Liver (tissue), 9 donors: ENCODE results near the gene NRDC. TPM values are rescaled to one million over a fixed set of nuclear protein-coding genes. Genes with fewer than 3 reads are reported as not detected.

Source experiments
- DNase-seq: peaks from one replicate; pipeline ENCODE4 v3.0.0-alpha.2; 2017; ENCODE audit warnings: low spot score
- H3K27ac ChIP-seq, 2 donors: one replicate each; pipeline ENCODE4 v1.7.0; 2013; ENCODE audit warnings: inconsistent platforms in 2 of 2, low read length in 2 of 2, control low read depth in 1 of 2, low read depth in 1 of 2, mild to moderate bottlenecking in 1 of 2
- H3K27me3 ChIP-seq, 4 donors: one replicate each; pipeline versions ENCODE4 v1.6.1 to v1.7.0; 2013; ENCODE audit warnings: low read length in 3 of 4, inconsistent platforms in 1 of 4, mild to moderate bottlenecking in 1 of 4, moderate library complexity in 1 of 4; ENCODE audit not compliant: control insufficient read depth in 4 of 4, insufficient read depth in 4 of 4
- H3K36me3 ChIP-seq, 4 donors: one replicate each; pipeline versions ENCODE4 v1.6.1 to v1.7.0; 2013; ENCODE audit warnings: low read length in 3 of 4, mild to moderate bottlenecking in 3 of 4, low read depth in 1 of 4, moderate library complexity in 1 of 4; ENCODE audit not compliant: control insufficient read depth in 4 of 4, insufficient read depth in 3 of 4
- H3K4me1 ChIP-seq, 4 donors: one replicate each; pipeline versions ENCODE4 v1.6.1 to v1.7.0; 2013; ENCODE audit warnings: low read length in 3 of 4, mild to moderate bottlenecking in 3 of 4, moderate library complexity in 1 of 4; ENCODE audit not compliant: control insufficient read depth in 4 of 4, insufficient read depth in 4 of 4
- H3K4me3 ChIP-seq, 3 donors: one replicate each; pipeline versions ENCODE4 v1.6.1 to v1.7.0; 2013; ENCODE audit warnings: low read length in 3 of 3, control low read depth in 1 of 3, low read depth in 1 of 3, mild to moderate bottlenecking in 1 of 3
- H3K9ac ChIP-seq, 2 donors: one replicate each; pipeline ENCODE4 v1.7.0; 2013; ENCODE audit warnings: low read length in 2 of 2, mild to moderate bottlenecking in 2 of 2, moderate library complexity in 2 of 2, control low read depth in 1 of 2, low read depth in 1 of 2
- H3K9me3 ChIP-seq, 4 donors: one replicate each; pipeline versions ENCODE4 v1.6.1 to v1.7.0; 2013; ENCODE audit warnings: low read length in 3 of 4; ENCODE audit not compliant: control insufficient read depth in 4 of 4
- EGR1 ChIP-seq, 2 donors: IDR thresholded peaks; 2 replicates each; pipeline ENCODE4 v1.6.1; 2016 to 2018; ENCODE audit warnings: antibody characterized with exemption in 2 of 2, low read depth in 2 of 2
- FOXA1 ChIP-seq: IDR thresholded peaks from 2 replicates; pipeline ENCODE4 v1.6.1; 2016; ENCODE audit warnings: antibody characterized with exemption
- FOXA2 ChIP-seq: IDR thresholded peaks from 2 replicates; pipeline ENCODE4 v1.6.1; 2016; ENCODE audit warnings: antibody characterized with exemption
- GABPA ChIP-seq, 2 donors: IDR thresholded peaks in 1 of 2; conservative IDR thresholded peaks in 1 of 2; 2 replicates each; pipeline ENCODE4 v1.6.1; 2016; ENCODE audit warnings: antibody characterized with exemption in 2 of 2, mild to moderate bottlenecking in 1 of 2, moderate library complexity in 1 of 2
- HNF4A ChIP-seq, 2 donors: conservative IDR thresholded peaks; 2 replicates each; pipeline ENCODE4 v1.6.1; 2016; ENCODE audit warnings: antibody characterized with exemption in 2 of 2, mild to moderate bottlenecking in 2 of 2
- HNF4G ChIP-seq: IDR thresholded peaks from 2 replicates; pipeline ENCODE4 v1.6.1; 2016; ENCODE audit warnings: antibody characterized with exemption
- JUND ChIP-seq, 2 donors: IDR thresholded peaks; 2 replicates each; pipeline ENCODE4 v1.6.1; 2016; ENCODE audit warnings: antibody characterized with exemption in 2 of 2
- NR2F2 ChIP-seq: IDR thresholded peaks from 2 replicates; pipeline ENCODE4 v1.6.1; 2016; ENCODE audit warnings: antibody characterized with exemption
- RAD21 ChIP-seq, 2 donors: IDR thresholded peaks; 2 replicates each; pipeline ENCODE4 v1.6.1; 2016; ENCODE audit warnings: antibody characterized with exemption in 2 of 2, mild to moderate bottlenecking in 2 of 2
- RXRA ChIP-seq, 2 donors: IDR thresholded peaks; 2 replicates each; pipeline ENCODE4 v1.6.1; 2017 to 2018; ENCODE audit warnings: antibody characterized with exemption in 2 of 2, mild to moderate bottlenecking in 1 of 2
- SP1 ChIP-seq: IDR thresholded peaks from 2 replicates; pipeline ENCODE4 v1.6.1; 2018; ENCODE audit warnings: antibody characterized with exemption, mild to moderate bottlenecking
- TAF1 ChIP-seq: conservative IDR thresholded peaks from 2 replicates; pipeline ENCODE4 v1.6.1; 2016; ENCODE audit warnings: antibody characterized with exemption, mild to moderate bottlenecking
- YY1 ChIP-seq: IDR thresholded peaks from 2 replicates; pipeline ENCODE4 v1.6.1; 2016; ENCODE audit warnings: antibody characterized with exemption, mild to moderate bottlenecking
- WGBS: extraction: QIAGEN DNeasy Blood & Tissue Kit; methylation state at CpG from one replicate; pipeline ENCODE4 v1.1.7; 2013; 5-methylcytosine and 5-hydroxymethylcytosine counted together
- polyA plus RNA-seq, 2 donors: library from polyadenylated mRNA; stranded (reverse) in 1 of 2; unstranded in 1 of 2; fragments of 200-250 nt in 1 of 2; fragments of >200 nt in 1 of 2; fragmentation: Nextera tagmentation in 1 of 2; extraction: Ambion mirVana in 1 of 2; gene quantifications; one replicate each; pipeline versions ENCODE4 v1.2.1 to v1.2.3, GENCODE V29; 2013 to 2015
- total RNA-seq, 2 donors: library from RNA; depleted of rRNA; stranded (reverse); fragments of >200 nt; gene quantifications; one replicate each; pipeline ENCODE4 v1.2.3, GENCODE V29; 2014
- TF ChIP-seq, protein P1 (sequence below): IDR thresholded peaks from 2 replicates; pipeline ENCODE4 v1.6.1; 2016; ENCODE audit warnings: antibody characterized with exemption, mild to moderate bottlenecking
- TF ChIP-seq, protein P2 (sequence below): IDR thresholded peaks from 2 replicates; pipeline ENCODE4 v1.6.1; 2016; ENCODE audit warnings: antibody characterized with exemption
- TF ChIP-seq, protein P3 (sequence below): IDR thresholded peaks from 2 replicates; pipeline ENCODE4 v1.6.1; 2016; ENCODE audit warnings: antibody characterized with exemption
- TF ChIP-seq, protein P4 (sequence below): IDR thresholded peaks from 2 replicates; pipeline ENCODE4 v1.6.1; 2016; ENCODE audit warnings: antibody characterized with exemption
- TF ChIP-seq, protein P5 (sequence below): fragments of 150-350 bp; IDR thresholded peaks from 2 replicates; pipeline ENCODE4 v1.5.1; 2017; ENCODE audit warnings: improper control_type of control experiment, low read depth, low read length; ENCODE audit not compliant: missing input control
- donor health status: healthy.
- donor health status: healthy.
- donor health status: healthy.
- donor health status: healthy.
- donor health status: healthy.

Gene NRDC
- total and polyA plus RNA-seq, 4 donors = 42.8 to 88.7 (median 72.1) TPM

DNA sequence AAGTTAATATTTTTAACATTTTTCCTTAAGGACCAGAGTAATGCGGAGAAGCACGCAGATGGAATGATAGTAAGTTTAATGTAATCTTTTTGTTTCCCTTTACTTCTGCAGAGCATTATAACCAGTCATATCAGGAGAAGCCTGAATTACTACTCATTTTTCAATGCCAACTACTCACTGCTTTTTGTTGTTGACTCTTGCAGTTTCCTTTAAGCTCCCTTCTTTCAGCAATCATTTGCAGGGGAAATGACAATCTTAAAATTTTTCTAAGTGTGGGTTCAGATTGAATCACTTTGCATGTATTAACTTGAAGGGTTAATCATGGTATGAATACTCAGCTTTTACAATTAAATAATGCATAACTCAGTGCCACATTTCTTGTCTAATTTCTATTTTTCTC, 122.2 kb downstream of the NRDC start (continued):
- TF ChIP-seq, protein P1, sequence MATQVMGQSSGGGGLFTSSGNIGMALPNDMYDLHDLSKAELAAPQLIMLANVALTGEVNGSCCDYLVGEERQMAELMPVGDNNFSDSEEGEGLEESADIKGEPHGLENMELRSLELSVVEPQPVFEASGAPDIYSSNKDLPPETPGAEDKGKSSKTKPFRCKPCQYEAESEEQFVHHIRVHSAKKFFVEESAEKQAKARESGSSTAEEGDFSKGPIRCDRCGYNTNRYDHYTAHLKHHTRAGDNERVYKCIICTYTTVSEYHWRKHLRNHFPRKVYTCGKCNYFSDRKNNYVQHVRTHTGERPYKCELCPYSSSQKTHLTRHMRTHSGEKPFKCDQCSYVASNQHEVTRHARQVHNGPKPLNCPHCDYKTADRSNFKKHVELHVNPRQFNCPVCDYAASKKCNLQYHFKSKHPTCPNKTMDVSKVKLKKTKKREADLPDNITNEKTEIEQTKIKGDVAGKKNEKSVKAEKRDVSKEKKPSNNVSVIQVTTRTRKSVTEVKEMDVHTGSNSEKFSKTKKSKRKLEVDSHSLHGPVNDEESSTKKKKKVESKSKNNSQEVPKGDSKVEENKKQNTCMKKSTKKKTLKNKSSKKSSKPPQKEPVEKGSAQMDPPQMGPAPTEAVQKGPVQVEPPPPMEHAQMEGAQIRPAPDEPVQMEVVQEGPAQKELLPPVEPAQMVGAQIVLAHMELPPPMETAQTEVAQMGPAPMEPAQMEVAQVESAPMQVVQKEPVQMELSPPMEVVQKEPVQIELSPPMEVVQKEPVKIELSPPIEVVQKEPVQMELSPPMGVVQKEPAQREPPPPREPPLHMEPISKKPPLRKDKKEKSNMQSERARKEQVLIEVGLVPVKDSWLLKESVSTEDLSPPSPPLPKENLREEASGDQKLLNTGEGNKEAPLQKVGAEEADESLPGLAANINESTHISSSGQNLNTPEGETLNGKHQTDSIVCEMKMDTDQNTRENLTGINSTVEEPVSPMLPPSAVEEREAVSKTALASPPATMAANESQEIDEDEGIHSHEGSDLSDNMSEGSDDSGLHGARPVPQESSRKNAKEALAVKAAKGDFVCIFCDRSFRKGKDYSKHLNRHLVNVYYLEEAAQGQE = no peak
- no peak for TF ChIP-seq SP1
- no peak for TF ChIP-seq FOXA2

DNA sequence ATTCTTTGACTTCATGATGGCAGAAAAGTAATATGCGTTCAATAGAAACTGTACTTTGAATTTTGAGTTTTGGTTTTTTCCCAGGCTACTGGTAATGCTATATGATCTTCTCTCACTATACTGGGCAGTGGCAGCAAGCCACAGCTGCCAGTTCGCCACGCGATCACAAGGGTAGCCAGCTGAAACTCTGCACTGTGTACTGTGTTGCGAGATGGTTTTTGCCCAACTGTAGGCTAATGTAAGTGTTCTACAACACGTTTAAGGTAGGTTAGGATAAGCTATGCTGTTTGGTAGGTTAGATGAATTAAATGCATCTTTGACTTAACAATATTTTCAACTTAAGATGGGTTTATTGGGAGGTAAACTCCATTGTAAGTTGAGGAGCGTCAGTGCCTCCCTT, 123.1 kb downstream of the NRDC start:
- Histone ChIP-seq H3K27ac (no peak overlapping the region), H3K27me3 (no peaks in the 10 kb centered on the region), H3K9ac (no peak overlapping the region), H3K4me1 (no peaks in the 10 kb centered on the region), H3K4me3 (no peak overlapping the region), H3K9me3 (no peaks in the 10 kb centered on the region), H3K36me3 (peaks cover 2 to 27% (median 23%) of the 10 kb centered on the region in 4 donors)
- no peak for TF ChIP-seq HNF4A (conservative IDR thresholded peaks at IDR 0.05)
- no peak for TF ChIP-seq FOXA2
- TF ChIP-seq, protein P2, sequence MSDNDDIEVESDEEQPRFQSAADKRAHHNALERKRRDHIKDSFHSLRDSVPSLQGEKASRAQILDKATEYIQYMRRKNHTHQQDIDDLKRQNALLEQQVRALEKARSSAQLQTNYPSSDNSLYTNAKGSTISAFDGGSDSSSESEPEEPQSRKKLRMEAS = no peak
- no peak for TF ChIP-seq EGR1 (IDR thresholded peaks at IDR 0.05; ENCODE audit: low read depth in 2 of 2)
- TF ChIP-seq HNF4G = no peak
- no peak for TF ChIP-seq YY1
- TF ChIP-seq, protein P3, sequence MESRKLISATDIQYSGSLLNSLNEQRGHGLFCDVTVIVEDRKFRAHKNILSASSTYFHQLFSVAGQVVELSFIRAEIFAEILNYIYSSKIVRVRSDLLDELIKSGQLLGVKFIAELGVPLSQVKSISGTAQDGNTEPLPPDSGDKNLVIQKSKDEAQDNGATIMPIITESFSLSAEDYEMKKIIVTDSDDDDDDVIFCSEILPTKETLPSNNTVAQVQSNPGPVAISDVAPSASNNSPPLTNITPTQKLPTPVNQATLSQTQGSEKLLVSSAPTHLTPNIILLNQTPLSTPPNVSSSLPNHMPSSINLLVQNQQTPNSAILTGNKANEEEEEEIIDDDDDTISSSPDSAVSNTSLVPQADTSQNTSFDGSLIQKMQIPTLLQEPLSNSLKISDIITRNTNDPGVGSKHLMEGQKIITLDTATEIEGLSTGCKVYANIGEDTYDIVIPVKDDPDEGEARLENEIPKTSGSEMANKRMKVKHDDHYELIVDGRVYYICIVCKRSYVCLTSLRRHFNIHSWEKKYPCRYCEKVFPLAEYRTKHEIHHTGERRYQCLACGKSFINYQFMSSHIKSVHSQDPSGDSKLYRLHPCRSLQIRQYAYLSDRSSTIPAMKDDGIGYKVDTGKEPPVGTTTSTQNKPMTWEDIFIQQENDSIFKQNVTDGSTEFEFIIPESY = no peak
- no peak for TF ChIP-seq NR2F2
- TF ChIP-seq RAD21 (IDR thresholded peaks at IDR 0.05) = no peak
- TF ChIP-seq JUND (IDR thresholded peaks at IDR 0.05) = no peak
- TF ChIP-seq TAF1 = no peak
- TF ChIP-seq, protein P4, sequence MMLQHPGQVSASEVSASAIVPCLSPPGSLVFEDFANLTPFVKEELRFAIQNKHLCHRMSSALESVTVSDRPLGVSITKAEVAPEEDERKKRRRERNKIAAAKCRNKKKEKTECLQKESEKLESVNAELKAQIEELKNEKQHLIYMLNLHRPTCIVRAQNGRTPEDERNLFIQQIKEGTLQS = no peak
- TF ChIP-seq, protein P1 = no peak
- TF ChIP-seq RXRA (IDR thresholded peaks at IDR 0.05) = no peak
- no peak for TF ChIP-seq FOXA1
- TF ChIP-seq GABPA (IDR thresholded peaks at IDR 0.05 in 1 of 2, conservative IDR thresholded peaks at IDR 0.05 in 1 of 2) = no peak
- TF ChIP-seq, protein P5, sequence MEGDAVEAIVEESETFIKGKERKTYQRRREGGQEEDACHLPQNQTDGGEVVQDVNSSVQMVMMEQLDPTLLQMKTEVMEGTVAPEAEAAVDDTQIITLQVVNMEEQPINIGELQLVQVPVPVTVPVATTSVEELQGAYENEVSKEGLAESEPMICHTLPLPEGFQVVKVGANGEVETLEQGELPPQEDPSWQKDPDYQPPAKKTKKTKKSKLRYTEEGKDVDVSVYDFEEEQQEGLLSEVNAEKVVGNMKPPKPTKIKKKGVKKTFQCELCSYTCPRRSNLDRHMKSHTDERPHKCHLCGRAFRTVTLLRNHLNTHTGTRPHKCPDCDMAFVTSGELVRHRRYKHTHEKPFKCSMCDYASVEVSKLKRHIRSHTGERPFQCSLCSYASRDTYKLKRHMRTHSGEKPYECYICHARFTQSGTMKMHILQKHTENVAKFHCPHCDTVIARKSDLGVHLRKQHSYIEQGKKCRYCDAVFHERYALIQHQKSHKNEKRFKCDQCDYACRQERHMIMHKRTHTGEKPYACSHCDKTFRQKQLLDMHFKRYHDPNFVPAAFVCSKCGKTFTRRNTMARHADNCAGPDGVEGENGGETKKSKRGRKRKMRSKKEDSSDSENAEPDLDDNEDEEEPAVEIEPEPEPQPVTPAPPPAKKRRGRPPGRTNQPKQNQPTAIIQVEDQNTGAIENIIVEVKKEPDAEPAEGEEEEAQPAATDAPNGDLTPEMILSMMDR = no peak
- TF ChIP-seq SP1 = no peak
- no peak for DNase-seq
- 98% methylated on average over 7 of the region's 7 CpGs for WGBS
